Mammary epithelial cell (primary cell): ENCODE data around the gene DOCK2.

Experiments
- CTCF ChIP-seq, 2 donors: IDR thresholded peaks in 1 of 2; conservative IDR thresholded peaks in 1 of 2; 2 replicates each; pipeline ENCODE4 v1.5.1; 2011 to 2012; ENCODE audit warnings: inconsistent platforms in 2 of 2, low read length in 2 of 2, mild to moderate bottlenecking in 2 of 2, control low read depth in 1 of 2, low read depth in 1 of 2; ENCODE audit not compliant: insufficient read depth in 1 of 2; ENCODE audit errors: extremely low read depth in 1 of 2
- EZH2 ChIP-seq: IDR thresholded peaks from 2 replicates; pipeline ENCODE4 v1.6.1; 2012; ENCODE audit warnings: low read length, inconsistent platforms, borderline replicate concordance

- no peak for TF ChIP-seq CTCF (conservative IDR thresholded peaks at IDR 0.05 in 1 of 2, IDR thresholded peaks at IDR 0.05 in 1 of 2; ENCODE audit: extremely low read depth in 1 of 2, insufficient read depth in 1 of 2, low read depth in 1 of 2, low read length in 2 of 2)
- no peak for TF ChIP-seq EZH2
Measured at GRCh38 chr5:170087168-170087817, 450.2 kb downstream of the DOCK2 start.
